ENCODE results near the gene SNAI1. TPM values are rescaled to one million over a fixed set of nuclear protein-coding genes. Genes with fewer than 3 reads are reported as not detected.

The SNAI1 gene
- 1 to 10 TPM; 2.8 to 4.1 TPM for total RNA-seq
- polyA plus RNA-seq (ENCODE audit: insufficient read length in 6 of 6): 10 to 100 TPM in 1 of 6 donors, 1 to 10 TPM in 5; 6.7 to 12.2 (median 9.4) TPM
- long read RNA-seq, donor 1, partial matches to known transcripts: 7 of 9 reads
- long read RNA-seq, donor 1, other reads (novel, unspliced or antisense): 0 of 9 reads
- long read RNA-seq, donor 2, partial matches to known transcripts: 0 of 4 reads
- long read RNA-seq, donor 2, other reads (novel, unspliced or antisense): 0 of 4 reads
- long read RNA-seq, donor 3, partial matches to known transcripts: 0 of 2 reads
- long read RNA-seq, donor 3, other reads (novel, unspliced or antisense): 0 of 2 reads
- long read RNA-seq, donor 4: 0 reads
- long read RNA-seq, donor 5, partial matches to known transcripts: 0 of 1 reads
- long read RNA-seq, donor 5, other reads (novel, unspliced or antisense): 0 of 1 reads
- long read RNA-seq, donor 6, partial matches to known transcripts: 0 of 3 reads
- long read RNA-seq, donor 6, other reads (novel, unspliced or antisense): 0 of 3 reads
- long read RNA-seq, donor 7: 0 reads
- long read RNA-seq, donor 8, partial matches to known transcripts: 0 of 1 reads
- long read RNA-seq, donor 8, other reads (novel, unspliced or antisense): 0 of 1 reads
- long read RNA-seq, donor 9: 0 reads
- long read RNA-seq, donor 10: 0 reads
- long read RNA-seq, donor 11, partial matches to known transcripts: 0 of 1 reads
- long read RNA-seq, donor 11, other reads (novel, unspliced or antisense): 0 of 1 reads
- long read RNA-seq, donor 12, partial matches to known transcripts: 0 of 2 reads
- long read RNA-seq, donor 12, other reads (novel, unspliced or antisense): 0 of 2 reads

- TF ChIP-seq CTCF (IDR thresholded peaks at IDR 0.05): peak; percentile 19 to 34
- Histone ChIP-seq H3K27ac (peak within 1 kb of the TSS; percentile 62 to 65), H3K27me3 (peaks cover 0 to 23% of the 10 kb centered on the region in 2 donors), H3K4me1 (peaks cover 15 to 58% of the 10 kb centered on the region in 2 donors), H3K9me3 (no peaks in the 10 kb centered on the region), H3K4me3 (peak within 1 kb of the TSS; percentile 49 to 50), H3K36me3 (no peaks in the 10 kb centered on the region)
- ATAC-seq: peak; percentile 94
- intact Hi-C loops (cut with DNase I): loop anchor here (5.0 to 10.0 kb wide), 3 partner anchors 82 to 190 kb away; no protein-coding TSS in a partner anchor
- DNase-seq: peak; percentile 70 to 90 (median 88)
Observed at GRCh38 chr20:49982346-49983122, at the start of gene SNAI1. Gene SNAI1 (plus strand): TSS chr20:49982980. CDS start chr20:49983060, 80 bp downstream.

- no peak for TF ChIP-seq CTCF (IDR thresholded peaks at IDR 0.05)
- no peaks in the 10 kb centered on the region for H3K27me3 ChIP-seq
- peak overlapping the region; percentile 91 to 93 for H3K27ac ChIP-seq
- DNase-seq (peak in 1 of 4 donors; percentile 68), ATAC-seq (peak; percentile 1)
- H3K36me3 ChIP-seq: peaks cover 0 to 14% of the 10 kb centered on the region in 2 donors
- intact Hi-C loops (cut with DNase I): no loop called here
- H3K9me3 ChIP-seq: no peaks in the 10 kb centered on the region
- H3K4me1 ChIP-seq: peaks cover 13 to 49% of the 10 kb centered on the region in 2 donors
- peak overlapping the region; percentile 93 to 100 for H3K4me3 ChIP-seq
Observed at GRCh38 chr20:49935746-49936152, 47.0 kb upstream of the SNAI1 start.

GRCh38 chr20:49936153-49937026 is 46.4 kb upstream of the SNAI1 start, which contains the start of gene RNF114:
Gene RNF114 (plus strand): TSS chr20:49936397. CDS start chr20:49936413, 16 bp downstream.
- intact Hi-C loops (cut with DNase I): no loop called here
- ATAC-seq: peak; percentile 96
- peak; percentile 87 to 96 (median 92) for DNase-seq
- peak within 1 kb of the TSS; percentile 93 to 100 for H3K4me3 ChIP-seq
- H3K27ac ChIP-seq: peak within 1 kb of the TSS; percentile 91 to 93
- TF ChIP-seq CTCF (IDR thresholded peaks at IDR 0.05): peak in 1 of 2 donors; percentile 18
- H3K9me3 ChIP-seq: no peaks in the 10 kb centered on the region
- peaks cover 0 to 20% of the 10 kb centered on the region in 2 donors for H3K36me3 ChIP-seq
- peaks cover 13 to 54% of the 10 kb centered on the region in 2 donors for H3K4me1 ChIP-seq
- H3K27me3 ChIP-seq: no peaks in the 10 kb centered on the region

Measured in left lung (tissue), 14 donors.